HG03342 (cell line): Measurements from ENCODE around the gene PCNX2.

ENCODE experiments used
- ATAC-seq: cut with Tn5 transposase; IDR thresholded peaks from one replicate; pipeline ENCODE4 v1.9.1; 2021; ENCODE audit warnings: mild to moderate bottlenecking, moderate library complexity; ENCODE audit not compliant: unreplicated experiment

Gene PCNX2

GRCh38 chr1:233066087-233066486 lies 229.4 kb downstream of the PCNX2 start:
- ATAC-seq, result no peak

- ATAC-seq, result no peak
These were observed 229.8 kb downstream of the PCNX2 start for GRCh38 chr1:233065685-233066084.

DNA sequence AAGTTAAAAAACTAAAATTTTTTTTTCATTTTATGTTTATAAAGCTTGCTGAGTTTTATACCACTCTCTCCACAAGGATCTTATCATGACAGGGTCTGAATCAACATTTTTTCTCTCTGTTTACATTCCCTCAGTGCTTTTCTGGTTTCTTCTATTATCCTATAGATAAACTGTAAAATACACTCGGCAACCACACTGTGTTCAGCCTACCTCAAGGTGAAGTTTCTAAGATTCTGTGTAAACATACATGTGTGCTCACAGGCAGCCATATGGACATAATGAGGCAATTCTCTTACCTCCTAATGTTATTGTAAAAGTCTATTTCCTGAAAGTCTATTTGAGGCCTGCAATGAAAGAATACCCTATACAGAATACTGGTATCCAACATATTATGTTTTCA lies 230.5 kb downstream of the PCNX2 start:
- ATAC-seq, result no peak

- ATAC-seq, result no peak
These were observed 232.1 kb downstream of the PCNX2 start for GRCh38 chr1:233063462-233063861.

- ATAC-seq, result no peak
These were observed 234.3 kb downstream of the PCNX2 start for GRCh38 chr1:233061265-233061664.

GRCh38 chr1:233060461-233060994 lies 235.0 kb downstream of the PCNX2 start:
- no peak for ATAC-seq

- no peak for ATAC-seq
These were observed 237.7 kb downstream of the PCNX2 start for GRCh38 chr1:233057836-233058235.

DNA sequence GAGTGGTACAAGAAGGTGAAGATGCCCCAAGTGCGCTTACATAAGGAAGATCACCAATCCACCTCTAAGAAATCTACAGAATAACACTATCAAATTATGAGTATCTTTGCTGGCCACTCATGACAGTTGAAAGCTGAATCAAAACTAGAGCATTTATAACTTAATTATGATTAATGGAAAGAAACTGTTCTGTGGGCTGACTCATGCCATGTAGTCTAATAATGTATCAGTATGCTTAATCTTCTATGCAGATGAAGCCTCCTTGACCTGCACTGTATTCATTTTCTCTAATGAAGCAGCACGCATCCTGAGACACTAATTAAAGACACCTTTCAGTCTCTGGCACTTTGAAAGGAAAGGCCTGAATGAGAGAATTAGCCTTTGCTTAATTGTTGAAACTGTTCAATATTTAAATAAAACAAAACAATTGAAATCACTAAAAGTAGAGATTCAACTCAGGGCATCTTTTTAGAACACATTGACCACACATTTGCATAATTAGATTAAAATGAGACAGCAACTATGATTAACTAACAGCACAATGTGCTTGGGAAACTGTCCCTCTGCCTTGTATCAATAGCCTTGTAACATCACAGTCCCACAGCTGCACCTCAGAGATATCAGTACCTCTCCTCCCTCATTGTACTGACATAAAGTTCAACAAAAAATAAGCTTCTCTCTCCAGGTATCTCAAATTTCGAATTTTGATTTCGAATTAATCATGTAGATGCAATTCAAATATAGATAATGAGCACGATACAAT lies 239.5 kb downstream of the PCNX2 start:
- no peak for ATAC-seq

DNA sequence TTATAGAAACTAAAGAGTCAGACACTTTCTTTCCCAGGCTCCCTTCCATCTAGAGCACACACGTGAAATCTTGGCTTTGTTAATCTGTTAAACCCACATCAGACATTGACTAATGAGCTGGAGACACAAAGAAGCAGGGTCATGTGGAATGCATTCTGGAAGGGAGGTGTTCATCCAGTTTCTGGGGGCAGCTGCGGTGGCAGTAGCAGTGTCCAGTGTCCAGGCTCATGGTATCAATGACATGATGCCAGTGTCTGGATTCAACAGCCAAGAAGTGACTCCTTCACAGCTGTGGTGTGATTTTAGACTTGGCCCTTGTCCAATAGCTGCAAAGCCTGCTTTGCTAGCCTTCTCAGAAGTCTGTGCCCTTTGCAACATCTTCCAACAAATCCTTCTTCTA lies 249.9 kb downstream of the PCNX2 start:
- ATAC-seq, result no peak

DNA sequence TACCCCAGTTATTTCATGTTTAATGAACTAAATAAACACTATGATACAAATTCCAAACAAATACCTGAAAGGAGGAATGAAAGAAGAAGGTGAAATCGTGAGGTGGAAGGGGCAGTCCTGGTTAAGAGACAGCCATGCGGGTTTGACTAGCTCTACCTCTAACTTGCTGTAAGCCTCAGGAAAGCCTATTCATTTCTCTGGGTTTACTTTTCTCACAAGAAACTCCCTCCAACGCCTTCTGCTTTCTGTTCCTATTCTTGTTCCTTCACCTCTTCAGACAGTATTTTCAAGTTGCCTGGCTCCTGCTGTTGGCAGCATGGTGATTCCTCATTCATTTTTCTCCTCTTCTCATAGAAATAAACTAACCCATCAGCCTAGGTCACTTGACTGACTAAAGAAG lies 252.7 kb downstream of the PCNX2 start:
- no peak for ATAC-seq

DNA sequence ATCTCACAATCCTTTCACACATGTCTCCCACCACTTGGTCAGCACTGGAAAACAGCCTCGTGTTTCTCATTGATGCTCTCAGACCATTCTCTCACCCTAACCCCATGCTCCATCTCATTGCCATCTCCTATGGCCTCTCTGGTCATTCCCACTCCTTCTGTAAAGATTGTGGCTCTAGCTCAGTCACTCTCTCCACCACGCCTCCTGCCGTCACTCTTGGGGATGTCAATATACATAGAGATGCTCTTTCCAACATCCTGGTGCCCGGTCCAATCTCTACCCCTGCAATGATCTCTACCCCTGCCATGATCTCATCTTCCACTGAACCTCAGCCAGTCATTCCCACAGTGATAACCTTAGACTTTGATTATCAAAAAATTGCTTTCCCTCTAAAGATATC lies 255.0 kb downstream of the PCNX2 start:
- ATAC-seq, result no peak

GRCh38 chr1:233038581-233038980 lies 256.9 kb downstream of the PCNX2 start:
- ATAC-seq, result no peak

DNA sequence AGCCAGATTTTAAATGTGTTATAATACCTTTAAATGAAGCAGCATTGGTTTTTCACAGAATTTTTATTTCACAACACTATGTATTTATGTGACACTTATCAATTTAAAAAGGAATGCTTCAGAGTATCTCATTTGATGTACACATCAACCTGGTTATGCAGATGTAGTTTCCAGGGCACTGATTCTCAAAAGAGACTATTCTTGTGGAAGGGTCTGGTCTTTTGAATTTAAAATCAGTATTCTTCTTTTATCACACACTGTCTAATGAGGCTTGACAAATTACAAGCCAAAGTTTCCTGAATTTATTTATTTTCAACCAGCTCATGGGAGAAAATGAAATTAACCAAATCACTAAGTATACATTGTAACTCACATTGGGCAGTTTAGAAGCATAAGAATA lies 257.7 kb downstream of the PCNX2 start:
- ATAC-seq, result no peak

GRCh38 chr1:233034836-233035235 lies 260.7 kb downstream of the PCNX2 start:
- no peak for ATAC-seq

GRCh38 chr1:233033361-233033760 lies 262.2 kb downstream of the PCNX2 start:
- ATAC-seq, result no peak

GRCh38 chr1:233032916-233033315 lies 262.6 kb downstream of the PCNX2 start:
- no peak for ATAC-seq

- ATAC-seq, result no peak
These were observed 264.0 kb downstream of the PCNX2 start for GRCh38 chr1:233031521-233031920.

DNA sequence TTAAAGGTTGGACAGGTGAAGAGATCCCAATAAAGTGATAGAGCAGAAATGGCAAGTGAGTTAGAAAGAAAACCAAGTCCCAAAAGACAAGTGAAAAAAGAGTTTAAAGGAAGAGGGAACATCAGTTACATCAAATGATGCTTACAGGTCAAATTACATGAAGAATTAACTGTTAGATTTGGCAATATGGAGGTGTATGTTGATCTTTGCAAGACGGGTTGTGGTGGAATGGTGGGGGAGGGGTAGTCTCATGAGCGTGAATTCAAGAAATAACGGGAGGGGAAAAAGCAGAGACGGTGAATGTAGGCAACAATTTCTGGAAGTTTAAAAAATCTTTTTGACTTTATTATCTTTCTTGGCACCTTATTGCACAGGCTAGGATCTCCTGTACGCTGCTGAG lies 268.5 kb downstream of the PCNX2 start:
- no peak for ATAC-seq

DNA sequence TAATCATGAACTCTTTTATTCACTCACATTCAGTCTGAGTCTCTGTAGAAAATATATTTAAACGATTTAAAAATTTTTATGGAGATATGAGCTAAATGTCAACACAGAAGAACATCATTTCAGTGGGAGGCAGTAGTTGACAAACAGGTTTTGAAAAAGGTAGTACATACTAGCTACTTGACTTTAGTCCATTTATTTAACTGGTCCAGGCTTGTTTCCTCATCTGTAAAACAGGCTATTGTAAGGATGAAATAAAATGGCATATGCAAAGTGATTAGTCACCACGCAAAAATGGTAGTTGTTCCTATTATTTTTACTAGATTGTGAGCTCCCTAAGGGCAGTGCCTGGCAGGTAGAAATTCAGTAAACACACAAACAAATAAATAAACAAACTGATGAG lies 270.0 kb downstream of the PCNX2 start:
- ATAC-seq, result no peak

DNA sequence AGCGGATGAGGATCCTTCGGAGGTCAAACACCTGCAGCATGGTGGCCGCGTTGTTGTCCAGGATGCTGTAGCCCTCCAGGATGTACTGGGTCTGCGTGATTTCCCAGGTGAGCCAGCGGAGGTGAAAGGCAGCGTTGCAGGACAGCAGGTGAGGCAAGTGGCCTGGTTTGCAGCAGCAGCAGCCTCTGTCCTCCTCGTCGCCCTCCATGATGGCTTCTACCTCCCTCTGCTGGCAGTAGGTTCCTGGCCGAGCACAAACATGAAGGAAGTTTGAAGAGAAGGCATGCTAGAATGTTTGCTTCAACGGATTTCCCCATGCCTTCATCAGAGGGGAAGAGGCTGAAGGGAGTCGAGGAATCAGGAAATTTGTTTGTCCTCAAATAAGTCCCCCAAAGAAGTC lies 270.4 kb downstream of the PCNX2 start:
- no peak for ATAC-seq

DNA sequence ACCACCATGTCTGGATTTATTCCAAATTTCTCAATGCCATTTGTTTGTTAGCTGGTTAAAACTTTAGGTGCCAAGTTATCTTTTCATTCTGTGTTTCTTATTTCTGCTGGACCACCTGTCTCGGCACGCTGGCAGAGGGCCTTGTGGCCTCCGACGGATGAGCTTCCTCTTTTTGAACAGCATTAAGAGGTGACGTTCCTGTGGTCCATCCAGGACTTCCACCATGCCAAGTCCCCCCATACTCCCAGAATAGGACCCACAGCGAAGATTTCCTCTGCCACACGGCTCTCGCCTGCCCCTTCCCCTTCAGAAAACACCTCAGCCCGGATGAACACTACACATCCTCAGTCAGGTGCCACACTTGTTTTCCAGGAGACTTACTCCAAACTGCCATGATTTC lies 271.3 kb downstream of the PCNX2 start:
- no peak for ATAC-seq

- no peak for ATAC-seq
These were observed 273.3 kb downstream of the PCNX2 start for GRCh38 chr1:233022246-233022645.

- no peak for ATAC-seq
These were observed 275.1 kb downstream of the PCNX2 start for GRCh38 chr1:233020426-233020825.
